RWPE1 (cell line): Measurements from ENCODE around the gene GDAP1L1.
A peak's percentile ranks its signal among the peaks of the same experiment; 100 is the strongest.

ENCODE experiments used
- CTCF ChIA-PET: fragments of 350-600 bp; sonication (Branson Sonifier 250); formaldehyde crosslinking; extraction: SDS; loops from one replicate; lab custom pipeline; 2021; lab: Yijun Ruan, JAX
- POLR2A ChIA-PET: fragments of 400-600 bp; formaldehyde crosslinking; extraction: SDS; loops from one replicate; lab custom pipeline; 2020; ENCODE audit warnings: antibody characterized with exemption; ENCODE audit not compliant: low non-redundant PET; lab: Yijun Ruan, JAX
- DNase-seq: peaks from one replicate; pipeline ENCODE4 v3.0.0; 2012; ENCODE audit warnings: low spot score
- H3K27ac ChIP-seq: fragments of 450-650 bp; 2 replicates; pipeline ENCODE4 v1.5.1; 2017
- TF ChIP-seq, protein P1 (sequence below): fragments of 450-650 bp; conservative IDR thresholded peaks from 2 replicates; pipeline ENCODE4 v1.5.1; 2017; ENCODE audit warnings: low read depth, mild to moderate bottlenecking

Gene GDAP1L1

GRCh38 chr20:44217342-44218092 is 29.6 kb upstream of the GDAP1L1 start:
- H3K27ac ChIP-seq, result no peak overlapping the region
- ChIA-PET POLR2A (interaction anchor here (0.7 kb wide), 2 partner anchors 93 to 94 kb away, joined by 3 to 5 read pairs; partner anchors contain the start of gene FITM2), CTCF (interaction anchor here (0.6 to 7.7 kb wide), 44 partner anchors 8 to 466 kb away, joined by 3 to 145 read pairs (median 4); partner anchors contain the start of genes FITM2 and GDAP1L1)
- TF ChIP-seq, protein P1, sequence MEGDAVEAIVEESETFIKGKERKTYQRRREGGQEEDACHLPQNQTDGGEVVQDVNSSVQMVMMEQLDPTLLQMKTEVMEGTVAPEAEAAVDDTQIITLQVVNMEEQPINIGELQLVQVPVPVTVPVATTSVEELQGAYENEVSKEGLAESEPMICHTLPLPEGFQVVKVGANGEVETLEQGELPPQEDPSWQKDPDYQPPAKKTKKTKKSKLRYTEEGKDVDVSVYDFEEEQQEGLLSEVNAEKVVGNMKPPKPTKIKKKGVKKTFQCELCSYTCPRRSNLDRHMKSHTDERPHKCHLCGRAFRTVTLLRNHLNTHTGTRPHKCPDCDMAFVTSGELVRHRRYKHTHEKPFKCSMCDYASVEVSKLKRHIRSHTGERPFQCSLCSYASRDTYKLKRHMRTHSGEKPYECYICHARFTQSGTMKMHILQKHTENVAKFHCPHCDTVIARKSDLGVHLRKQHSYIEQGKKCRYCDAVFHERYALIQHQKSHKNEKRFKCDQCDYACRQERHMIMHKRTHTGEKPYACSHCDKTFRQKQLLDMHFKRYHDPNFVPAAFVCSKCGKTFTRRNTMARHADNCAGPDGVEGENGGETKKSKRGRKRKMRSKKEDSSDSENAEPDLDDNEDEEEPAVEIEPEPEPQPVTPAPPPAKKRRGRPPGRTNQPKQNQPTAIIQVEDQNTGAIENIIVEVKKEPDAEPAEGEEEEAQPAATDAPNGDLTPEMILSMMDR, result peak; percentile 98
- peak; percentile 82 for DNase-seq

DNA sequence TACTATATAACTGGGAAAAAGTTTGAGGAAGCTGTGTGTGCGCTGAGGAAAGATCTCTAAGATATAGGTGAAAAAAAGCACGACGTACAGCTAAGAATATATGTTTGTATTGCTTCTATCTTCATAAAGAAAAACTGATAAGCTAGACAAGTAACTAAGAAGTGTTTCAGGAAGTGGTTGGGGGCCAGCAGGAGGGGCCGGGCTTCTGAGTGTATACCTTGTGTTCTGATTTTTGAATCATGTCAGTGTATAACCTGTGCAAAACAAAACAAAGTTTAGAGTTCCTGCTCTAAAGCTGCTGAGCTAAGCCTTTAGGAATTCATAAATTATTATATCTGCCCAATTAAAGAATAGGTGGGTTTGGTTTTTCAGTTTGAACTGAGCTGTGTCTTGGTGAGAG is 28.7 kb upstream of the GDAP1L1 start:
- TF ChIP-seq, protein P1, result no peak
- ChIA-PET POLR2A (interaction anchor here (0.6 kb wide), 2 partner anchors 97 to 329 kb away, joined by 3 to 4 read pairs; no protein-coding TSS in a partner anchor), CTCF (interaction anchor here (0.7 to 7.7 kb wide), 17 partner anchors 11 to 465 kb away, joined by 3 to 145 read pairs (median 4); partner anchors contain the start of genes FITM2 and GDAP1L1)
- H3K27ac ChIP-seq, result no peak overlapping the region
- DNase-seq, result no peak

- ChIA-PET CTCF (interaction anchor here (0.6 to 7.7 kb wide), 9 partner anchors 29 to 390 kb away, joined by 3 to 145 read pairs (median 4); partner anchors contain the start of gene FITM2), POLR2A (no interaction called here)
- H3K27ac ChIP-seq, result no peak overlapping the region
- TF ChIP-seq, protein P1, result no peak
- DNase-seq, result no peak
Measured at GRCh38 chr20:44219170-44219730, 27.9 kb upstream of the GDAP1L1 start.

DNA sequence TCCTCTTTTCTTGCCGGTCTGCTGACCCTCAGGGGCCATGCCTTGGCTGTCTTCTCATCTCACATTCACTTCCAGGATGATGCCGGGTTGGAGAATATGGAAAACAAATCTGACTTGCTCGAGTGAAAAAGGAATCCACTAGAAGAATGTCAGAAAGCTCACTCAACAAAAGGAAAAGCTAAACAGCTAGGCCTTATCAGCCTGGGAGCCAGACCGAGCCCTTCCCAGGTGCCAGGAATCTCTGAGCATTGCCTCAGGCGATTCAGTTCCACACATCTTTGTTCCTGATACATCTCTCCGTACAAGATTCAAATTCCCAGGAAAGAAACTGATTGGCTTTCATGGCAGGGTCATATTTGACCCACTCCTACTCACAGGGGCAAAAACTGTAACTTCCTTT is 27.3 kb upstream of the GDAP1L1 start:
- no peak for DNase-seq
- TF ChIP-seq, protein P1, result no peak
- CTCF ChIA-PET, result interaction anchor here (0.6 to 7.7 kb wide), 5 partner anchors 92 to 252 kb away, joined by 3 to 145 read pairs (median 5); partner anchors contain the start of gene FITM2
- POLR2A ChIA-PET, result no interaction called here
- no peak overlapping the region for H3K27ac ChIP-seq

DNA sequence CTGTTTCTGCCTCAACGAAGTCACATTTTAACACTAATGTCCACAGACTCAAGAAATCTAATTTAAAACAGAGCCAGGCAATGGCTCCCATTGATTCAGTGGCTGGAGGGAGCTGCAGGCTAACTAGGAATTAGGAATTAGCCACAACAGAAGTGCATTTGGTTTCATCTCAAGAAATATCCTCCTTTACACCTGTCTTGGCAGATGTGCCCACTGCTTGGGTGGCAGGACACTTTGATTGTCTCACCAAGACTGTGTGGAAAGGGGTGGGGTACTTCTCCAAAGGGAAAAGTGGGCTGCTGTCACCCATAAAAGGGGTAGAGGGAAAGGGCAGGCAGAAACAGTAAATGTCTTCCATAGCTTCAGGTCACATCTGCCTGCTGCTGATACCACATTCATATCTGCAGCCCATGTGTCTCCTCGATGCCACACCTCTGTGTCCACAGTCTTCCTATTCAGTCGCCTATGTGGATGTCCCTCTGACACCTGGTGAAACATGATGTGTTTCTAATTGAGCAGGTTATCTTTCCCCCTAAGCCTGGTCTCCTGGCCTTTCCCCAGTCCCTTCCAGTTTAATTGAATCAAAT is 25.6 kb upstream of the GDAP1L1 start:
- CTCF ChIA-PET, result no interaction called here
- DNase-seq, result no peak
- POLR2A ChIA-PET, result no interaction called here

More for the DNA sequence above, 25.6 kb upstream of the GDAP1L1 start:
- TF ChIP-seq, protein P1, result no peak
- no peak overlapping the region for H3K27ac ChIP-seq
